ENCODE results near the gene CRY1.

The CRY1 gene

DNA sequence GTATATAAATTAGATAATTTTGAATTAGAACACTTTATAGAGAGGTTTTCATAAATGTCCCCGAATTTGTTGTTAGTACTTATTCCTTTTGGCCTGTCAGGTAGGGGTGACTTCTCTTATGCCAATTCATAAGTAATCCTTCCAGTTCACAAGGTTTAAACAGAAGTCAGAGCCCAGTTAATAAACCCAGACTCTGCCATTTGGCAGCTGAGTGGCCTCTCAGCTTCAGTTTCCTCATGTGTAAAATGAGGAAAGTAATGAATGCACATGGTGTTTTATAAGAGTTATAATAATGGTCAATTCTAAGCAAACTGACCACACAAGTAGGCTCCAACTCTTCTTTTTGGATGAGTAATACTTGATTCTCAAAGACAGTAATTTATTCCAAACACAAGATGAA, 116.7 kb downstream of the CRY1 start:
- H3K27ac ChIP-seq, result no peak overlapping the region

GRCh38 chr12:106975993-106976658, 117.2 kb downstream of the CRY1 start:
- DNase-seq (ENCODE audit: low read depth, low spot score), result no peak
- no peak overlapping the region for H3K27ac ChIP-seq

More for the DNA sequence above, 116.7 kb downstream of the CRY1 start:
- DNase-seq (ENCODE audit: low read depth, low spot score), result no peak

- no peak overlapping the region for H3K27ac ChIP-seq
- no peak for DNase-seq (ENCODE audit: low read depth, low spot score)
Measured at GRCh38 chr12:106975098-106975497, 118.3 kb downstream of the CRY1 start.

DNA sequence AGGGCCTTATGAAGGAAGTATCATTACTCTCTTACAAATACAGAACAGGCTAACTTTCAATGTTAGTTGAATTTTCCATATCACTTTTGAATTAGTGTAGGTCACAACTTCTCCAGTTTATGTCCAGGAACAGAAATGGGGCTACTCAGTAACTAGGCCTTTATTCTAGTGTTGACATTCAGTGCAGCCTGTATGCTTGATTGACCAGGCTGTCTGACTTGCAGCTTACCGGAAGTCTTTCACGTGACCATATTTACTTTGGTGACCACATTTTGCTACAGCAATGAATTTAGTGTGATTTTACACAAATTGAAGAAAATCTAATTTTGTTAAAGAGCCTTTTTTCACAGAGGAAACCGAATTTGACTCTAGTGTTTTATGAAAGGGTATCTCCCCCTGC, 118.8 kb downstream of the CRY1 start:
- DNase-seq (ENCODE audit: low read depth, low spot score), result no peak
- no peak overlapping the region for H3K27ac ChIP-seq

GRCh38 chr12:106973545-106973944, 119.8 kb downstream of the CRY1 start:
- no peak overlapping the region for H3K27ac ChIP-seq
- no peak for DNase-seq (ENCODE audit: low read depth, low spot score)

DNA sequence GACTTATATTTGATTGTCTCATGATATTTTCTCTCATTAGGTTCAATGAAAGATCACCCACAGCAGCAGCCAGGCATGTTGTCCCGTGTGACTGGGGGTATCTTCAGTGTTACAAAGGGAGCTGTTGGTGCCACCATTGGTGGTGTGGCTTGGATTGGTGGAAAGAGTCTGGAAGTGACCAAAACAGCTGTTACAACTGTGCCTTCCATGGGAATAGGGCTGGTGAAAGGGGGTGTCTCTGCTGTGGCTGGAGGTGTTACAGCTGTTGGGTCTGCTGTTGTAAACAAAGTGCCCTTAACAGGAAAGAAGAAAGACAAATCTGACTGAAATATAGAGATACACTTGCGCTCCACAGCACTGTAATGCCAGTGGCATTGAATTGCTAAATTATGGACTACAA, 122.3 kb downstream of the CRY1 start:
- no peak overlapping the region for H3K27ac ChIP-seq
- DNase-seq (ENCODE audit: low read depth, low spot score), result no peak

- DNase-seq (ENCODE audit: low read depth, low spot score), result no peak
- H3K27ac ChIP-seq, result no peak overlapping the region
Measured at GRCh38 chr12:106964526-106964925, 128.8 kb downstream of the CRY1 start.

GRCh38 chr12:106962286-106962685, 131.1 kb downstream of the CRY1 start:
- H3K27ac ChIP-seq, result no peak overlapping the region
- DNase-seq (ENCODE audit: low read depth, low spot score), result no peak

- DNase-seq (ENCODE audit: low read depth, low spot score), result no peak
- H3K27ac ChIP-seq, result no peak overlapping the region
Measured at GRCh38 chr12:106960443-106960842, 132.9 kb downstream of the CRY1 start.

GRCh38 chr12:106957583-106957982, 135.8 kb downstream of the CRY1 start:
- no peak overlapping the region for H3K27ac ChIP-seq
- DNase-seq (ENCODE audit: low read depth, low spot score), result no peak

DNA sequence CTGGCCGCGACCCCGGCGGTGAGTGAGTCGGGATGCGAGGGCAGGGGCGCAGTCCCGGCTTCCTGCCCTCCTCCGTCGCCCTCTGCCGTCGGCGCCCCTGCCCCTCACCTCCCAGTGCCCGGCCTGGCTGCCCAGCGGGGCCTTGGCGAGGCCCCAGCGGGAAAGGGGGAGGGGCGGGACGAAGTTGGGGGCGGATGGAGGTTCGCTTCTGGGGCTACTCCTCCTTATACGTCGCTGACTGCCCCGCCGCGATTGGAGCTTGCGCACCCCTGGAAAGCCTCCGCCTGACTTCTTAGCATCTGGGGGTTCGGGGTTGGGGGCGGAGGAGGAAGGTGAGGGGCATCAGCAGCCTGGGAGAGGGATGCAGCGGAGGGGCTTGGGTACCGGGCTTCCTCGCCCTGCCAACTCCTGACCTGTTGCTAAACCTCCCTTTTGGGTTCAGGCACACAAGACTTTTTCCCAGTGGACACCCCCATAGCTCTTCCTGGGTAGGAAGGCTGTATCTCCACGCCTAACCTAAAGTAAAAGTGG, 137.2 kb downstream of the CRY1 start:
- DNase-seq (ENCODE audit: low read depth, low spot score), result no peak
- peak overlapping the region; percentile 64 for H3K27ac ChIP-seq

DNA sequence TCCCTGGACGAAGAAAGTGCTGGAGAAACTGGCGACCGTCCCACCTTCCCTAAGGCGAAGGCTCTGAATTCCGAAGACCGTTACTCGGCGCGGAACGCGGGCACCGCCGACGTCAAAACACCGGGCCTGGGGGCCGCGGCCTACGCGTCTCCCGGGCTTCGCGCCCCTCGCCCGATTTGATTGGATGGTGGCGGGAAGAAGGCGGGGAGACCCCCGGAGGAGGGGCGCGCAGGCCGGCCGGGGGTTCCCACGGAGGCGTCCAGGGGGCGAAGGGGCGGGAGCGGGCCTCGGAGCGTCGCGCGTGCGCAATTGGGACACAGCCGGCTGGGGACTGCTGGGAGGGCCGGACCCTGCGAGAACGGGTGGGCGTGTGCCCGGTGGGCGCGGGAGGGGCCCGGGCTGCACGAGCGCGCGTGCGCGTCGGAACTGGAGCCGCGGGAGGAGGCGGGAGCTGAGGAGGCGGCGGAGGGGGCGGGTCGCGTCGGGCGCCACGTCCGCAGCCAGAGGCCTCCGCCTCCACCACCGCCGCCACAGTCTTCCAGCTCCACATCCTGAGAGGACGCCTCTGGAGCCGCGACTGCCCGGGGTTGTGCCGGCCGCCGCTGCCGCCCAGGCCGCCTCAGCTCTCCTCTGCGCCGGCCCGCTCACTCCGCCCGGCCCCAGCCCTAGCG, 137.8 kb downstream of the CRY1 start, which contains the start of gene TMEM263:
TSS of gene TMEM263 (plus strand) at position 531 of the 671 bp plus-strand sequence. CDS start 11,210 bp downstream, outside the sequence.
- peak; percentile 31 for DNase-seq (ENCODE audit: low read depth, low spot score)
- H3K27ac ChIP-seq, result peak within 1 kb of the TSS; percentile 64

- peak overlapping the region; percentile 64 for H3K27ac ChIP-seq
- no peak for DNase-seq (ENCODE audit: low read depth, low spot score)
Measured at GRCh38 chr12:106954462-106955376, 138.6 kb downstream of the CRY1 start.

DNA sequence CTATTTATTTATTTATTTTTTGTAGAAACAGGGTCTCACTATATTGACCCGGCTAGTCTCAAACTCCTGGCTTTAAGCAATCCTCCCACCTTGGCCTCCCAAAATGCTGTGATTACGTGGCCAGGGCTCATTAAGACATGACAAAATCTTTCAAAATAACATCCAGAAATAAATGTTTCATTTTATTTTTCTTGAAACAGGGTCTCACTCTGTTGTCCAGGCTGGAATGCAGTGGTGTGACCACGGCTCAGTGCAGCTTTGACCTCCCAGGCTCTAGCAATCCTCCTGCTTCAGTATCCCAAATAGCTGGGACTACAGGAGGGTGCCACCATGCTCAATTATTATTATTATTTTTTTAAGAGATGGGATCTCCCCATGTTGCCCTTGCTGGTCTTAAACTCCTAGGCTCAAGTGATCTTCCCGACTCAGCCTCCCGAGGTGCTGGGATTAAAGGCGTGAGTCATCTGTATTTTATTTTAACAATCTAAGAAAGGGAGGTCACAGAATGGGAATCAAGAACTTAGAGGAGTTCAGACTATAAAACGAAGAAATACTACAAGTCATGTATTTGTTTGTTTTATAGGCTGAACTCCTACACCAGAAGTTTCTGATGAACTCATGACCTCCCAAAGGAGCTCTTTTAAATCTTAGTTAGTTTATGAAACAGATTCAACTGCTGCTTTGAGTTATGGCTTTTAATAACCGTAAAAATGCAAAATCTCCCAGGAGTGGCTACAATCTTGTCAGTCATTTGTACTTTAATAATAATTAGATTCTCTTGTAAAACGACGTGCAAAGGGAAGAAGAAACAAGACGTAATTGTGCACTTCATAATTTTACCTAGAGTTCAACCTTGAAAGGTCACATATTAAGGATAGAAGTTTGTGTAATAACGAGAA, 139.7 kb downstream of the CRY1 start:
- H3K27ac ChIP-seq, result peak overlapping the region; percentile 6
- no peak for DNase-seq (ENCODE audit: low read depth, low spot score)

- H3K27ac ChIP-seq, result no peak overlapping the region
- no peak for DNase-seq (ENCODE audit: low read depth, low spot score)
Measured at GRCh38 chr12:106950591-106950990, 142.8 kb downstream of the CRY1 start.

DNA sequence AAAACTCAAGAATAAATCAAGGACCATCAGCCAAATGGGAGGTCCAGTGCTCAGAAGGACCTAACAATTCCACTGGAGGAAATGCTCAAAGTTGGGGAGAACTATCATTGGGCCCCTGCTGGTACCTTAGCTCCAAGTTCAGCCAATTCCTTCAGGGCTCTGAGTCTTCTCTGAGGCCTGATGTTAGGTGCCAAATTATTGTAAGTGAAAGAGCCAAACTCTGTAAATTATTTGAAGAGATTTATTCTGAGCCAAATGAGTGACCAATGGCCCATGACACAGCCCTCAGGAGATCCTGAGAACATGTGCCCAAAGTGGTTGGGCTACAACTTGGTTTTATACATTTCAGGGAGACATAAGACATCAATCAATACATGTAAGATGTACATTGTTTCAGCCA, 145.9 kb downstream of the CRY1 start:
- H3K27ac ChIP-seq, result no peak overlapping the region
- no peak for DNase-seq (ENCODE audit: low read depth, low spot score)

DNA sequence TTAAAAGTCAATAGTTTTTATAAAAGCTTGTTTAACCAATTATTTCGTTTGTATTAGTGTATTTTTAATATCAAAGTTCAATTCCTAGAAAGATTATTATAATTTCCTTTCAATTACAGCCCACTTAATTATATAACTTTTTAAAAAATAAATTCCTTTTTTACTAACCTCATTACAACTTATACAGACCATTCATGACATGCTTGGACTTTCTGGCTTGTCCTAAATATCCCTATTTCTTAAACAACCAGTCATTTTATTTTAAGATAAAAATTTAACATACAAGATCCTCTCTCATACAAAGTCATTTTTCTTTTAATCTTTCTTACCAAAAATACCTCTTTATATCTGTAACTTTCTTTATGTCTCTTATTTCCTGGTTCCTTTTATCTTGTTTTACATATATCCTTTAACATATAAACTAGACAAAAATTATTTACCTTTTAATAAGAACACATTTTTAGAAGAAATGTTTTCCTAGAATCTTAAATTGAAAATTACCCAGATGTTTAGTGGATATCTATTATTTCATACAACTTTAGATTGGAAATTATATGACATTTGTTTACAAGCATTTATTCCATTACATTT, 148.0 kb downstream of the CRY1 start:
- DNase-seq (ENCODE audit: low read depth, low spot score), result no peak

GRCh38 chr12:106942775-106943174, 150.6 kb downstream of the CRY1 start:
- H3K27ac ChIP-seq, result no peak overlapping the region
- no peak for DNase-seq (ENCODE audit: low read depth, low spot score)

More for the DNA sequence above, 148.0 kb downstream of the CRY1 start:
- no peak overlapping the region for H3K27ac ChIP-seq

GRCh38 chr12:106941481-106942156, 151.7 kb downstream of the CRY1 start:
- DNase-seq (ENCODE audit: low read depth, low spot score), result no peak
- H3K27ac ChIP-seq, result no peak overlapping the region

Measured in epithelial cell of prostate (primary cell).